Measurements from ENCODE around the gene TNKS2.

- TF ChIP-seq, protein P1, sequence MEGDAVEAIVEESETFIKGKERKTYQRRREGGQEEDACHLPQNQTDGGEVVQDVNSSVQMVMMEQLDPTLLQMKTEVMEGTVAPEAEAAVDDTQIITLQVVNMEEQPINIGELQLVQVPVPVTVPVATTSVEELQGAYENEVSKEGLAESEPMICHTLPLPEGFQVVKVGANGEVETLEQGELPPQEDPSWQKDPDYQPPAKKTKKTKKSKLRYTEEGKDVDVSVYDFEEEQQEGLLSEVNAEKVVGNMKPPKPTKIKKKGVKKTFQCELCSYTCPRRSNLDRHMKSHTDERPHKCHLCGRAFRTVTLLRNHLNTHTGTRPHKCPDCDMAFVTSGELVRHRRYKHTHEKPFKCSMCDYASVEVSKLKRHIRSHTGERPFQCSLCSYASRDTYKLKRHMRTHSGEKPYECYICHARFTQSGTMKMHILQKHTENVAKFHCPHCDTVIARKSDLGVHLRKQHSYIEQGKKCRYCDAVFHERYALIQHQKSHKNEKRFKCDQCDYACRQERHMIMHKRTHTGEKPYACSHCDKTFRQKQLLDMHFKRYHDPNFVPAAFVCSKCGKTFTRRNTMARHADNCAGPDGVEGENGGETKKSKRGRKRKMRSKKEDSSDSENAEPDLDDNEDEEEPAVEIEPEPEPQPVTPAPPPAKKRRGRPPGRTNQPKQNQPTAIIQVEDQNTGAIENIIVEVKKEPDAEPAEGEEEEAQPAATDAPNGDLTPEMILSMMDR (conservative IDR thresholded peaks at IDR 0.05), result no peak
- TF ChIP-seq ZFX (IDR thresholded peaks at IDR 0.05), result no peak
Observed at GRCh38 chr10:91772461-91772860, 25.8 kb upstream of the TNKS2 start.

All from C4-2B (cell line).